Measurements from ENCODE around the gene TLCD2.
"Not testable (repeated sequence)": the region's sequence is repeated elsewhere in the genome, so short reads cannot be mapped to it uniquely, and the experiment has no call there.

Gene TLCD2

GRCh38 chr17:1709403-1709951 lies 700 bp downstream of the TLCD2 start:
- Histone ChIP-seq H3K27ac (ENCODE audit: low read length) (no peak overlapping the region), H3K4me3 (ENCODE audit: low read length) (peak overlapping the region; percentile 81; the same call in 1 of the 2 replicates), H3K4me1 (ENCODE audit: control insufficient read depth, insufficient read depth, low read length) (no peaks in the 10 kb centered on the region; the same call in 1 of the 2 replicates), H3K27me3 (ENCODE audit: control insufficient read depth, insufficient read depth, low read length) (no peaks in the 10 kb centered on the region), H3K9me3 (ENCODE audit: control insufficient read depth, insufficient read depth, low read length) (no peaks in the 10 kb centered on the region), H3K36me3 (ENCODE audit: control insufficient read depth, insufficient read depth, low read length) (no peaks in the 10 kb centered on the region; the same call in 1 of the 2 replicates)
- no peak for DNase-seq (ENCODE audit: low read depth, low spot score)
- WGBS (ENCODE audit: insufficient coverage, insufficient read length) = no CpG with 5 or more reads among the region's 16 CpGs

- WGBS (ENCODE audit: insufficient coverage, insufficient read length) = no CpG with 5 or more reads among the region's 10 CpGs
- not testable (repeated sequence) for DNase-seq (ENCODE audit: low read depth, low spot score); H3K36me3 ChIP-seq (ENCODE audit: control insufficient read depth, insufficient read depth, low read length); H3K27ac ChIP-seq (ENCODE audit: low read length); H3K4me3 ChIP-seq (ENCODE audit: low read length); H3K27me3 ChIP-seq (ENCODE audit: control insufficient read depth, insufficient read depth, low read length); H3K9me3 ChIP-seq (ENCODE audit: control insufficient read depth, insufficient read depth, low read length); H3K4me1 ChIP-seq (ENCODE audit: control insufficient read depth, insufficient read depth, low read length)
Observed at GRCh38 chr17:1708791-1709346, 1.3 kb downstream of the TLCD2 start.

- H3K9me3 ChIP-seq (ENCODE audit: control insufficient read depth, insufficient read depth, low read length) = no peaks in the 10 kb centered on the region
- no peak overlapping the region for H3K4me3 ChIP-seq (ENCODE audit: low read length)
- DNase-seq (ENCODE audit: low read depth, low spot score) = no peak
- no CpG with 5 or more reads among the region's 5 CpGs for WGBS (ENCODE audit: insufficient coverage, insufficient read length)
- no peaks in the 10 kb centered on the region for H3K27me3 ChIP-seq (ENCODE audit: control insufficient read depth, insufficient read depth, low read length)
- no peaks in the 10 kb centered on the region; the same call in 1 of the 2 replicates for H3K36me3 ChIP-seq (ENCODE audit: control insufficient read depth, insufficient read depth, low read length)
- no peaks in the 10 kb centered on the region; the same call in 1 of the 2 replicates for H3K4me1 ChIP-seq (ENCODE audit: control insufficient read depth, insufficient read depth, low read length)
- H3K27ac ChIP-seq (ENCODE audit: low read length) = no peak overlapping the region
Observed at GRCh38 chr17:1707107-1707506, 3.1 kb downstream of the TLCD2 start.

DNA sequence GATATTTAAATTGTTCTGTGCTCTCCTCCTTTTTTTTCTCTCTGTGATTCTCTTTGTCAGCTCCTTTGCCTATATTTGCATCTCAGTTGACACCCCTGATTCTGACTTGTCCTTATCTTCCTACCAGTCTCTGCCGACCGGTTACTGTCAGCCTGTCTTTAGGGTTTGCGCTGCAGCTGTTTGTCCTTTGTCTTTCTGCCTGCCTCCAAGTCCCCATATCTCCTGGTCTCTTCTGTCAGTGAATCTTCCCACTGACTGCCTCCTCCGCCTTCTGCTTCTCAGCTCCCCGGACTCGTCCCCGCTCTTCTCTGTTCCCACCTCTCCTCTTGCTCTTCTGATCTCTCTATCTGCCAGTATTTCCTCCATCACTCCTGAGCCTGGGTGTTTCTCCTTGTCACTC lies 5.2 kb downstream of the TLCD2 start:
- Histone ChIP-seq H3K36me3 (ENCODE audit: control insufficient read depth, insufficient read depth, low read length) (no peaks in the 10 kb centered on the region; the same call in 1 of the 2 replicates), H3K27me3 (ENCODE audit: control insufficient read depth, insufficient read depth, low read length) (no peaks in the 10 kb centered on the region), H3K27ac (ENCODE audit: low read length) (no peak overlapping the region), H3K4me3 (ENCODE audit: low read length) (no peak overlapping the region), H3K4me1 (ENCODE audit: control insufficient read depth, insufficient read depth, low read length) (no peaks in the 10 kb centered on the region; the same call in 1 of the 2 replicates), H3K9me3 (ENCODE audit: control insufficient read depth, insufficient read depth, low read length) (no peaks in the 10 kb centered on the region)
- no CpG with 5 or more reads among the region's 7 CpGs for WGBS (ENCODE audit: insufficient coverage, insufficient read length)
- no peak for DNase-seq (ENCODE audit: low read depth, low spot score)

DNA sequence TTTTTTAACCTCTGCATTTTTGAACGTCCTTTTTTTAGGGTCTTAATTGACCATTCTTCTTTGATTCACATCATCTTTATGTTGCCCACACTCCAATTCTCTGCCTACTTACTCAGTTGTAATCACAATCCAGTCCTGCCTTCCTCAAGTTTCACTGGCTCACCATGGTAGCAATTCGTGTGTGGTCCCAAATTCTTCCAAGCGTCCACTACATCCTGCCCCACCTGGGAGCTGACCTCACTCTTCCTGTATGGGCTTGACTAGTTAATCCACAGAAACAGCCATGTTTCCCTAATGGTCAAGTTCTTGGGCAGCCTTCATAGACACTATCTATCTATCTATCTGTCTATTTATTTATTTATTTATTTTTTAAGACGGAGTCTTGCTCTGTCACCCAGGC lies 7.1 kb downstream of the TLCD2 start:
- Histone ChIP-seq H3K4me3 (ENCODE audit: low read length) (no peak overlapping the region), H3K27me3 (ENCODE audit: control insufficient read depth, insufficient read depth, low read length) (no peaks in the 10 kb centered on the region), H3K36me3 (ENCODE audit: control insufficient read depth, insufficient read depth, low read length) (no peaks in the 10 kb centered on the region), H3K9me3 (ENCODE audit: control insufficient read depth, insufficient read depth, low read length) (no peaks in the 10 kb centered on the region), H3K27ac (ENCODE audit: low read length) (no peak overlapping the region), H3K4me1 (ENCODE audit: control insufficient read depth, insufficient read depth, low read length) (no peaks in the 10 kb centered on the region; the same call in 1 of the 2 replicates)
- DNase-seq (ENCODE audit: low read depth, low spot score) = no peak
- WGBS (ENCODE audit: insufficient coverage, insufficient read length) = no CpG with 5 or more reads among the region's 4 CpGs

GRCh38 chr17:1699891-1700290 lies 10.3 kb downstream of the TLCD2 start:
- not testable (repeated sequence) for H3K4me3 ChIP-seq (ENCODE audit: low read length); H3K36me3 ChIP-seq (ENCODE audit: control insufficient read depth, insufficient read depth, low read length); H3K27ac ChIP-seq (ENCODE audit: low read length); H3K4me1 ChIP-seq (ENCODE audit: control insufficient read depth, insufficient read depth, low read length); DNase-seq (ENCODE audit: low read depth, low spot score); H3K9me3 ChIP-seq (ENCODE audit: control insufficient read depth, insufficient read depth, low read length); H3K27me3 ChIP-seq (ENCODE audit: control insufficient read depth, insufficient read depth, low read length)
- WGBS (ENCODE audit: insufficient coverage, insufficient read length) = no CpG with 5 or more reads among the region's 5 CpGs

GRCh38 chr17:1697681-1698080 lies 12.5 kb downstream of the TLCD2 start:
- WGBS (ENCODE audit: insufficient coverage, insufficient read length) = no CpG with 5 or more reads among the region's 5 CpGs
- no peaks in the 10 kb centered on the region for H3K9me3 ChIP-seq (ENCODE audit: control insufficient read depth, insufficient read depth, low read length)
- H3K27ac ChIP-seq (ENCODE audit: low read length) = no peak overlapping the region

GRCh38 chr17:1695365-1695764 lies 14.8 kb downstream of the TLCD2 start:
- no peaks in the 10 kb centered on the region for H3K36me3 ChIP-seq (ENCODE audit: control insufficient read depth, insufficient read depth, low read length)
- H3K9me3 ChIP-seq (ENCODE audit: control insufficient read depth, insufficient read depth, low read length) = no peaks in the 10 kb centered on the region
- no peaks in the 10 kb centered on the region for H3K4me1 ChIP-seq (ENCODE audit: control insufficient read depth, insufficient read depth, low read length)
- no peak for DNase-seq (ENCODE audit: low read depth, low spot score)
- no peak overlapping the region for H3K4me3 ChIP-seq (ENCODE audit: low read length)
- no peak overlapping the region for H3K27ac ChIP-seq (ENCODE audit: low read length)
- H3K27me3 ChIP-seq (ENCODE audit: control insufficient read depth, insufficient read depth, low read length) = no peaks in the 10 kb centered on the region
- WGBS (ENCODE audit: insufficient coverage, insufficient read length) = no CpG with 5 or more reads among the region's 8 CpGs

More at GRCh38 chr17:1697681-1698080, 12.5 kb downstream of the TLCD2 start:
- no peak overlapping the region for H3K4me3 ChIP-seq (ENCODE audit: low read length)
- H3K4me1 ChIP-seq (ENCODE audit: control insufficient read depth, insufficient read depth, low read length) = no peaks in the 10 kb centered on the region
- DNase-seq (ENCODE audit: low read depth, low spot score) = no peak
- no peaks in the 10 kb centered on the region for H3K27me3 ChIP-seq (ENCODE audit: control insufficient read depth, insufficient read depth, low read length)
- H3K36me3 ChIP-seq (ENCODE audit: control insufficient read depth, insufficient read depth, low read length) = no peaks in the 10 kb centered on the region

DNA sequence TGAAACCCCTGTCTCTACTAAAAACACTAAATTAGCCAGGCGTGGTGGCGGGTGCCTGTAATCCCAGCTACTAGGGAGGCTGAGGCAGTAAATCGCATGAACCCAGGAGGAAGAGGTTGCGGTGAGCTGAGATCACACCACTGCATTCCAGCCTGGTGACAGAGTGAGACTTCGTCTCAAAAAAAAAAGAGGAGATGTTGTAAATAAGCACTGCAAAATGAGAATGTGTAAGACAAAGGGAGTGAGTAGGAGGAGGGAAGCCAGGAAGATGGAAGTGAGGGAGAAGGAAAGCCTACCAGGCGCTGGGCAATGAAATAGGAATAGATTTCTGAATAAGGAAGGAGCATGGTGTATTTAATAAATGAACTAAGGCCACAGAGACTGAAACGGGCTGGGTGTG lies 16.8 kb downstream of the TLCD2 start:
- no peak for DNase-seq (ENCODE audit: low read depth, low spot score)
- no peak overlapping the region for H3K27ac ChIP-seq (ENCODE audit: low read length)
- WGBS (ENCODE audit: insufficient coverage, insufficient read length) = no CpG with 5 or more reads among the region's 7 CpGs
- no peaks in the 10 kb centered on the region for H3K9me3 ChIP-seq (ENCODE audit: control insufficient read depth, insufficient read depth, low read length)
- H3K4me1 ChIP-seq (ENCODE audit: control insufficient read depth, insufficient read depth, low read length) = no peaks in the 10 kb centered on the region
- no peaks in the 10 kb centered on the region for H3K27me3 ChIP-seq (ENCODE audit: control insufficient read depth, insufficient read depth, low read length)
- no peak overlapping the region for H3K4me3 ChIP-seq (ENCODE audit: low read length)
- H3K36me3 ChIP-seq (ENCODE audit: control insufficient read depth, insufficient read depth, low read length) = no peaks in the 10 kb centered on the region

- Histone ChIP-seq H3K27me3 (ENCODE audit: control insufficient read depth, insufficient read depth, low read length) (no peaks in the 10 kb centered on the region), H3K36me3 (ENCODE audit: control insufficient read depth, insufficient read depth, low read length) (no peaks in the 10 kb centered on the region), H3K9me3 (ENCODE audit: control insufficient read depth, insufficient read depth, low read length) (no peaks in the 10 kb centered on the region), H3K4me1 (ENCODE audit: control insufficient read depth, insufficient read depth, low read length) (no peaks in the 10 kb centered on the region), H3K27ac (ENCODE audit: low read length) (no peak overlapping the region), H3K4me3 (ENCODE audit: low read length) (no peak overlapping the region)
- WGBS (ENCODE audit: insufficient coverage, insufficient read length) = no CpG with 5 or more reads among the region's 8 CpGs
- no peak for DNase-seq (ENCODE audit: low read depth, low spot score)
Observed at GRCh38 chr17:1690544-1691221, 19.5 kb downstream of the TLCD2 start.

All from iPS DF 6.9 (cell line).